Measurements from ENCODE around the gene MMADHC. TPM values are rescaled to one million over a fixed set of nuclear protein-coding genes. Genes with fewer than 3 reads are reported as not detected.

The MMADHC gene
- total RNA-seq, 2 experiments from 2014 or later, result 136 to 144 TPM

- POLR2A ChIA-PET, result interaction anchor here (0.6 kb wide), 1 partner anchor 81 kb away, joined by 8 read pairs; no protein-coding TSS in a partner anchor
Measured at GRCh38 chr2:149561309-149561926, 26.2 kb downstream of the MMADHC start.

GRCh38 chr2:149559341-149560068, 28.1 kb downstream of the MMADHC start:
- CTCF ChIA-PET, result interaction anchor here (0.8 kb wide), 1 partner anchor 543 kb away, joined by 3 read pairs; no protein-coding TSS in a partner anchor

More at GRCh38 chr2:149561309-149561926, 26.2 kb downstream of the MMADHC start:
- CTCF ChIA-PET, result interaction anchor here (0.6 to 1.6 kb wide), 2 partner anchors 545 to 1752 kb away, joined by 3 to 8 read pairs; no protein-coding TSS in a partner anchor

GRCh38 chr2:149556452-149556851, 31.1 kb downstream of the MMADHC start:
- POLR2A ChIA-PET, result no interaction called here
- CTCF ChIA-PET, result no interaction called here

More at GRCh38 chr2:149559341-149560068, 28.1 kb downstream of the MMADHC start:
- POLR2A ChIA-PET, result no interaction called here

GRCh38 chr2:149552830-149553229, 34.7 kb downstream of the MMADHC start:
- CTCF ChIA-PET, result no interaction called here

GRCh38 chr2:149552226-149552625, 35.3 kb downstream of the MMADHC start:
- ChIA-PET POLR2A (no interaction called here), CTCF (no interaction called here)

More at GRCh38 chr2:149552830-149553229, 34.7 kb downstream of the MMADHC start:
- POLR2A ChIA-PET, result no interaction called here

- POLR2A ChIA-PET, result no interaction called here
- CTCF ChIA-PET, result no interaction called here
Measured at GRCh38 chr2:149544692-149545091, 42.9 kb downstream of the MMADHC start.

GRCh38 chr2:149543845-149544244, 43.7 kb downstream of the MMADHC start:
- ChIA-PET POLR2A (no interaction called here), CTCF (no interaction called here)

GRCh38 chr2:149540138-149540537, 47.4 kb downstream of the MMADHC start:
- POLR2A ChIA-PET, result no interaction called here
- CTCF ChIA-PET, result no interaction called here

GRCh38 chr2:149538138-149538833, 49.3 kb downstream of the MMADHC start:
- ChIA-PET CTCF (no interaction called here), POLR2A (no interaction called here)

GRCh38 chr2:149537092-149537726, 50.4 kb downstream of the MMADHC start:
- CTCF ChIA-PET, result no interaction called here

GRCh38 chr2:149536649-149537048, 50.9 kb downstream of the MMADHC start:
- POLR2A ChIA-PET, result no interaction called here

More at GRCh38 chr2:149537092-149537726, 50.4 kb downstream of the MMADHC start:
- POLR2A ChIA-PET, result no interaction called here

GRCh38 chr2:149534674-149535073, 52.9 kb downstream of the MMADHC start:
- CTCF ChIA-PET, result no interaction called here
- POLR2A ChIA-PET, result no interaction called here

More at GRCh38 chr2:149536649-149537048, 50.9 kb downstream of the MMADHC start:
- CTCF ChIA-PET, result no interaction called here

GRCh38 chr2:149528983-149529382, 58.6 kb downstream of the MMADHC start:
- POLR2A ChIA-PET, result no interaction called here

GRCh38 chr2:149527998-149528755, 59.4 kb downstream of the MMADHC start:
- ChIA-PET POLR2A (no interaction called here), CTCF (no interaction called here)

More at GRCh38 chr2:149528983-149529382, 58.6 kb downstream of the MMADHC start:
- CTCF ChIA-PET, result no interaction called here

- ChIA-PET POLR2A (no interaction called here), CTCF (interaction anchor here (0.5 kb wide), 1 partner anchor 106 kb away, joined by 3 read pairs; no protein-coding TSS in a partner anchor)
Measured at GRCh38 chr2:149526689-149527088, 60.9 kb downstream of the MMADHC start.

- POLR2A ChIA-PET, result no interaction called here
- CTCF ChIA-PET, result no interaction called here
Measured at GRCh38 chr2:149525323-149525722, 62.3 kb downstream of the MMADHC start.

Measured in activated CD8-positive, alpha-beta memory T cell treated with anti-CD3 and anti-CD28 coated beads for 36 hours (primary cell).